A673 (cell line): ENCODE measurements around the gene FAM149A.

Experiments
- CTCF ChIP-seq: fragments of 300-800, 200-600 bp; sonication (generic); conservative IDR thresholded peaks from 2 replicates; pipeline ENCODE4 v1.5.1; 2017; ENCODE audit warnings: low read depth, mild to moderate bottlenecking, antibody characterized with exemption, low read length, moderate library complexity, mixed read lengths
- EZH2 ChIP-seq: fragments of 200-600 bp; sonication (generic); IDR thresholded peaks from 2 replicates; pipeline ENCODE4 v1.6.1; 2017; ENCODE audit warnings: borderline replicate concordance, low read depth, mild to moderate bottlenecking, mixed read lengths, antibody characterized with exemption, low read length; ENCODE audit not compliant: poor library complexity, severe bottlenecking

- no peak for TF ChIP-seq CTCF
- TF ChIP-seq EZH2, result no peak
Measured at GRCh38 chr4:186118582-186118981, 14.1 kb downstream of the FAM149A start.
